Measurements from ENCODE around the gene PCNX4.
"Not testable (repeated sequence)": the region's sequence is repeated elsewhere in the genome, so short reads cannot be mapped to it uniquely, and the experiment has no call there.

The PCNX4 gene

DNA sequence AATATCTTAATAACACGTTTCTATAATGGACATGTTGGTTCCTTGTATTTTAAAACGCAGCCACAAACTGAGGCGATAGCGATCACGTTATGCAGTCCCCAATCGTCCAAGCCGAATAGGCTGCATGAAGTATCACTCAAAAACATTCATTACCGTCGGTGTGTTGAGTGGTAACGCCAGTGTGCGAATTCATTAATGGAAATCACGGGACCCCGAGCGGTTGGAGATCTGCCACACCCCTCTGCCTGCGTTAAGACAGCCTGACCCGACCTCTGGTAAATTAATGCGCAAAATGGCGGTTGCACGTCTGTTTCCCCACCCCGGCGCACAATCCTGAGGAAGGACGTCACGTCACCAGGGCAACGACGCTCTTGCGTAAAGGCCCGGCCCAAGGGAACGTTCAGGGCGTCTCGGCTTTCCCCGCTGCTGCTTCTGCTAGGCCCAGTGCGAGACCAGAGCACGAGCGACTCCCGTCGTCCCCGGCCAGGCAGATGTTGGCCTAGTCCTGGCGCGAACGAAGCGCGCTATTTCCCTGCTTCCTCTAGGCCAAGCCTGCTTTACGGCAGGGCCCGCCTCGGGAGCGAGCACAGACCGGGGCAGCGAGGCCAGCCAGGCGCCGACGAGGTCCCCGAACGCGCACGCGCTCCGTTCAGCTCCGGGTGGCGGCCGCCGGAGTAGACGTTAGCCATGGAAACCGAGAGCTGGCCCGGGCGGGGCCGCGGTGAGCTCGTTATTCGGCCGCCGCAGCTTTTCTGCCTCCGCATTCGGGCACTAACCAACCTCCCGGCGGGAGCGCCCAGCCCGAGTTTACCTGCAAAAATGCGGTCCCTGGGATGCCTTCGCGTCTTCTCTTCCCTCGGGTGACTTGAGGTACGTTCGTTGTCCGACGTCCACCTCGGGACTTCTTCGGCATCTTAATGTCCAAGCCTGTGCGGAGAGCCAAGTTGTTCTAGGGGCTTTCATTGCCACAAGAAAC lies at the start of gene PCNX4:
Gene PCNX4 (plus strand): TSS at position 374 of the 976 bp plus-strand sequence. CDS start 15,716 bp downstream, outside the sequence.
- peak; percentile 81 to 86 for DNase-seq (ENCODE audit: low read depth in 2 of 2)

DNA sequence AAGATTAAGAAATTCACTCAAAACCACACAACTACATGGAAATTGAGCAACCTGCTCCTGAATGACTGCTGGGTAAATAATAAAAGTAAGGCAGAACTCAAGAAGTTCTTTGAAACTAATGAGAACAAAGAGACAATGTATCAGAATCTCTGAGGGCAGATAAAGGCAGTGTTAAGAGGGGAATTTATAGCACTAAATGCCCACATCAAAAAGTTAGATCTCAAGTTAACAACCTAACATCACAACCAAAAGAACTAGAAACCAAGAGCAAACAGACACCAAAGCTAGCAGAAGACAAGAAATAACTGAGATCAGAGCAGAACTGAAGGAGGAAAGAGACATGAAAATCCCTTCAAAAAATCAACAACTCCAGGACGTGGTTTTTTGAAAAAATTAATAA lies 43.7 kb upstream of the PCNX4 start:
- DNase-seq (ENCODE audit: low read depth in 2 of 2), result not testable (repeated sequence)

DNA sequence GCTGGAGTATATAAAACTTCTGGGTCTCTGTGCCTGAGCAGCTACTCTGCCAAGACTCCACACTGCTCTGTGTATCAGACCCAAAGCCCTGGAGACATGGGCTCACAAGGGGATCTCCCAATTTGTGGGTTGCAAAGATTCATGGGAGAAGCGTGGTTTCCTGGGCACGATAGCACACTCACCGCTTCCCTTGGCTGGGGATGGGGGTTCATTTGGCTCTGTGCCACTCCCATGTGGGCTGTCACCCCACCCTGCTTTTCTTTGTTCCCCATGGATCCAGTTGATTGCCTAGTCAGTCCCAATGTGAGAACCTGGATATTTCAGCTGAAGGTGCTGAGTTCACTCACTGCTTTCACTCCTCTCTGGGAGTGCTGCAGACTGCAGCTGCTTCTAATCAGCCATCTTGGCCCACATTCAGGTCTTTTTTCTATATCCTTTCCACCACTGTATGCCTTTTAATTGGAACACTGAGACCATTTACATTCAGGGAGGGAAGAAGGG lies 40.0 kb upstream of the PCNX4 start:
- DNase-seq (ENCODE audit: low read depth in 2 of 2), result no peak

DNA sequence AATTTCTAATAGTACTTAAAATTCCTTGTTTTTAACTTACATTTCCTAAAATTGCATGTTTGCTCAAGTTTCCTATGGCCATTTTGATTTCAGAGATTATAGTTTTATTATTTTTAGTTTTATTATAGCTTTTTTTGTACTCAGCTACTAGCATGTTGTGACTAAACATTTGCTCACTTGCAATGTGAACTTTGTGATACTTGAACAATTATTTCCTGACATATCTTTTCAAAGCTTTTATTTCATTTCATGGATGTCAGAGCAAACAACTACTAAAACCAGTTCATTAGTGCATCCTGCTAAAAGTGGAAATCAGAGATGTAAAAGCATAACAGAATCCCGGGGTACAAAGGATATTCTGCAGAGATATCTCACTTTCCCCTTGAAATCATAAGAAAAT lies 33.6 kb upstream of the PCNX4 start:
- no peak for DNase-seq (ENCODE audit: low read depth in 2 of 2)

DNA sequence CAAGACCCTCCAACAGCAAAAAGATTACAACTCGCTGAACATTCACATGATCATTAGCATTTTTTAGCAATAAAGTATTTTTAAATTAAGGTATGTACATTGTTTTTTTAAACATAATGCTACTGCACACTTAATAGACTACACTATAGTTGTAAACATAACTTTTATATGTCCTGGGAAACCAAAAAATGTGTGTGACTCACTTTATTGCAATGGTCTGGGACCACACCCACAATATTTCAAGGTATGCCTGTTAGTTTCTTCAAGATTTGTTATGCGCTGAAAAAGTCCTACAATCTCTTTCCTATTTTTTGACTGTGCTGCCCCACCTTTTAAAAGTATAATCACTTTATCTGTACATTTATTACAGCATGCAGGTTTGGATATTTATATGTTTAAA lies 30.4 kb upstream of the PCNX4 start:
- no peak for DNase-seq (ENCODE audit: low read depth in 2 of 2)

DNA sequence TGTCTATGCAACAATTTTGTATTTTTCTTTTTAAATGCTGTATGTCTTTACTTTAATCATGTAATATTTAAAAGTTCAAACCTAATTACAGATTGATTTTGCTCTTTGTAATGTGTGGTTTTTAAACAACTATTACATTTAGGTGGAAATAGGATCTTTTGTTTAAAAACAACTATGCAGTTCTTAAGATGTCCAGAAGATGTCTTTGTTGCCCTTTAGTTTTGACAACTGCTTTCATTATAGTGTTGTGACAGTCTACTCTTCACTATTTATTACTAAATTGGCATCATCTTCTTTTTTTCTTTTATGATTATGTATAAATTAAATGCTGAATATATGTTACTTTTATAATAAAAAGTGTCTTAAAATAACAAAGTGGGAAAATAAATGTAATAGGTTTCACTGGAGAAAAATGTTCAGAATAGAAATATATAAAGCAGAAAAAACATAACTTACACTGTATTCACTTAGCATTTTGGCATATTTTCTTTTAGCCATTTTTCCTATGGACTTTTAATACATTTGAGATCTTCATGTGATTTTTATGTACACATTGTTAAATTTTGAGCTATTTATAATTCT lies 27.1 kb upstream of the PCNX4 start:
- DNase-seq (ENCODE audit: low read depth in 2 of 2), result no peak

DNA sequence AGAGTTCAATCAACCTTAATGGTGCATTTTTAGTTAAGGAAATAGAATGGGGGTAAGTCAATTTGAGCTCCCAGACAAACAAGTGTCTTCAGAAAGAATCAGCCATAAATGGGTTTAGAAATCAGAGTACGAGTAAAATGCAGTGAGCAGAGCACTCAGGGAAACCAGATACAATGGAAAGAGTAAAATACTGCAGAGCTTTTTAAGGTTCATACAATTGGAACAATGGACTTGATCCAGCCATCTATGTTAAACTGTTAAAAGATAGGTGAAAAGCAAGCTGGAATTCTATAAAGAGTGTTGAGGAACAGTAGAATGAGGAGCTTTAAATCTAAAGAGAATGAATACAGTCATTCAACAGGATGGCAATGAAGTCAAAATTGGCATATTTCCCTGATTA lies 23.8 kb upstream of the PCNX4 start:
- DNase-seq (ENCODE audit: low read depth in 2 of 2), result no peak

DNA sequence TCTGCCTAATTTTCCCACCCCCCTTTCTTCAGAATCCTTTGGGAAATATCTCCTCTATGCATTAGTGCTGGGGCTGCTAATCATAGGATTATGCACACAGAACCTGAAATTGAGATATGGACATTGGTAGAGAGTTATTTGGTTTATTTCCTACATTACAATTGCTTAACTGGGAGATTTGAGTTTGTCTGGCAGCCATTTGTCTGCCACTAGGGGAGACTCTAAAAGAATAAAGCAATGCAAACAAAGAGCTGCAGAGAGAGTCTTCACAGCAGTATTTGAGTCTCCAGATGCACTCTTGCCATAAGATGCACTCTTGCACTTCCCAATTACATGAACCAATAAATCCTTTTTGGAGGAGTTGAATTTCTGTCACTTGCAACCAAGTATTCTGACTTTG lies 12.0 kb upstream of the PCNX4 start:
- no peak for DNase-seq (ENCODE audit: low read depth in 2 of 2)

DNA sequence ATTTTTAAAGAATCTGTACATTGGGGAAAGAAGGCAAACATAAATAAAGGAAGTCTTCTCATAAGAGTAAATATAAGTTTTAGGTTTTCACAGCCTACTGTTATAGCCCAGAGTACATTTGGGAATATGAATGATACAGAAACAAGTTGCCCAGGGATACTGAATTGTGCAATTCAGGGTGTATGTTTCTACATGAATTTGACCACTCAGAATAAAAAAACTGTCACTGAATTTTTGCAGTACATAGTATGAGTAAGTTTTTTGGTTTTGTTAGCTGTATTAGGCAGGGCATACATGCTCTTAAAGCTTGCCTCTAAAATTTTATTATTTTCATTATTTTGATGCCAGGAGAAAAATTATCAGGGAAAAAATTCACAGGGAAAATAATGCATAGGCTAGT lies 6.6 kb upstream of the PCNX4 start:
- no peak for DNase-seq (ENCODE audit: low read depth in 2 of 2)

DNA sequence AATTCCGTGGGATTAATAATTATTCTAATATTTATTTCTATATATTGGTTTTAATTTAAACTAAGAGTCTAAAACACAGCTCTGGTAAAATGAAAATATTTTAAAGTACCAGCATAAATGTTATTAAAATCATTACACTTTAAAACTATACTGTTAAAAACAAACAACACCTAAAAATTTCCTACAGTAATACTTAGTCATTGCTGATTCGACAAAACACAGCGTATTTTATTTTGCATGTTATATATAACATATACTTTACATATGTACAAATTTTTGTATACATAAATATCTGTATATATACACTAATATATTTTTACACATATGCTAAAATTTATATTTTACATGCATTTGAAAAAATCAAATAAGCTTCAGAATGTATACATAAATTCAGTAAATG lies 6.0 kb upstream of the PCNX4 start:
- no peak for DNase-seq (ENCODE audit: low read depth in 2 of 2)

DNA sequence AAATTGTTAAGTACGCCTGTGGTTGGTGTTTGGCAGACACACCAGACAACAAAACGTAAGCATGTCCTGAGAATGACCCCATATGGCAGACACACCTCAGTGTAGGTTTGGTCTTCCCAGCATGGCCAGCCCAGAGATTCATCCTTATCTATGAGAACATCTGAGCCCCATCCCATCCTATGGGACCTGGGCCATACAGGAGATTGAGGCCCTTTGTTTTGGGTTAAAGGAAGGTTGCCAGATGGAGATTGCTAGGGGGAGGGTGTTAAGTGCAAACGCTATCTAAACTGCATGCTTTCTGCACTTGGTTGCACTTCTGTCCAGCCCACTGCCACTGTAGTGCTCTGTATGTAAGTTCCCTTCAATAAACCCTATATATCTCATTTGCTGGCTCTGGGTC lies 4.1 kb upstream of the PCNX4 start:
- DNase-seq (ENCODE audit: low read depth in 2 of 2), result no peak

DNA sequence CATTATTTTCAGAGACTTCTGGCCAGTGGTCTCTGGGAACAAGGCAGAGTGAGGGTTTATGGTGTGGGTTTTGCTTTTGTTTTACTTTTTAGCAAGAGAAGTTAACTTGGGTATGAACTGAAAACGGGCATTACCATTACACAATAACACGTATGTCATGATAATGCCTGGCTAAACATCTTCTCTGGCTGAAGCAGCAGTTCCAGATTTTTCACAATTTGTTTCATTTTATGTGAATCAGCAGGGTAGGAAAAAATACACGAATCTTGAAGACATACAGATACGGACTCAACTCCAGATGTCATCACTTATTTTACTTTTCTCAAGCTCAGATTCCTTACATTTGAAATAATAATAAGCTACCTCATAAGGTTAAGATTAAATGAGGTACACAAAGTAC lies 2.5 kb upstream of the PCNX4 start:
- DNase-seq (ENCODE audit: low read depth in 2 of 2), result no peak

DNA sequence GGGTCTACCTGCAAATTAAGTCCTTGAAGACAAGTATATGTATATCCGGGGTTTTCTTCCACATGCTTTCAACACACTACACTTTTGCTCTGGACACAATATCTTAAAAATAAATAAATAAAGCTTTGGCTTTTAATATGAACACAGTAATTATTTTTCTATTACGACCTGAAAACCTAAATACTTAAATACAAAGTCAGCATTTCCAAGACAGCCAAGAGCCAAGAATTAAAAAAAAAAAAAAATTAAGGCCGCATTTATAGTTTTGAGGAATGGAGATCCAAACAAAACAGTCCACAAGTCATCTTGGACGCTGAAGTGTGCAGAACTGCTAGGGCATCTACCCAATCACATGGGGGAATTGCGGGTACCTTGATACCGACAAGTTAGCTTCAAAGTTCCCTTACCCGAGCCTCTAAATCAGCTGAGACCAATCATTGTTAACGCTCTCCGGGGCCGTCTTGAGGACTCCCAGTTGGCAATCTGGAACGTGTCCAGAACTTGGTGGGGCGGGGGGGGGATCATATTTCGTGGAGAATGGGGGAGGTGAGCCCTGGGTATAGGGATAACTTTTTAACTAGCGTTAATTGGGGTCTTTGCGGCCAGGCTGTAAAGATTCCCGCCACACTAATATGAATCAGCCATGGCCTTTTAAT lies 731 bp upstream of the PCNX4 start:
- no peak for DNase-seq (ENCODE audit: low read depth in 2 of 2)

DNA sequence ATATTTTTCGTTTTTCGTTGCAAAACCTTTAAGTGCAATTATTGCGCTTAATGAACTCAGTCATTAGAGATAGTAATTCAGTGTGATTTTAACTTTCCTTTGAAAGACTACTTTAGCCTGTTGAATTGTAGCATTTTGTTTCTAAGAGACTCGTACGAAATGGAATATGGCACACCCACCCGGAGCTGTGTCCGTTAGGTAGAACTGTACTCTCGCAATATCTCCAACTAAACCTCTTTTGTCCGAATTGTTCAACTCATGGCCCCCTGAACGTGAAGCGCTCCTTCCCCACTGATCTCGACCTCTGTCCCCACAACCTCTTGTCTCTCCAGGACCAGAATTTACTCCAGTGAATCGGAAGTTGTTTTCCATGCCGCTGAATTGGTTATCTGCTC lies 800 bp downstream of the PCNX4 start:
- DNase-seq (ENCODE audit: low read depth in 2 of 2), result no peak

DNA sequence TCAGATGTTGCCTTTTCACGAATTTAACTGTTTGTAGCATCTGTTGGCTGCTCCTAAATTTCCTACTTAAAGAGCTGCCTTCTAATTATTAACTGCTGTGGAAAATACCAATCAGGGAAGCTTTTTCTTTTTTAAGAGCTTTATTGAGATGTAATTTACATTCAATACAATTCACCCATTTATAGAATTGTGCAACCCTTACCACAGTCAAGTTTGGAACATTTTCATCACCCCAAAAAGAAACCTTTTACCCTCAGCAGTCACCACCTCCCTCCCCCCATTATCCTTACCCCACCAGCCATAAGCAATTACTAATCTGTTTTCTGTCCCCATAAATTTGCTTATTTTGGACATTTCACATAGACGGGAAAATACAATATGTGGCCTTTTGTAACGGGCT lies 1.4 kb downstream of the PCNX4 start:
- no peak for DNase-seq (ENCODE audit: low read depth in 2 of 2)

DNA sequence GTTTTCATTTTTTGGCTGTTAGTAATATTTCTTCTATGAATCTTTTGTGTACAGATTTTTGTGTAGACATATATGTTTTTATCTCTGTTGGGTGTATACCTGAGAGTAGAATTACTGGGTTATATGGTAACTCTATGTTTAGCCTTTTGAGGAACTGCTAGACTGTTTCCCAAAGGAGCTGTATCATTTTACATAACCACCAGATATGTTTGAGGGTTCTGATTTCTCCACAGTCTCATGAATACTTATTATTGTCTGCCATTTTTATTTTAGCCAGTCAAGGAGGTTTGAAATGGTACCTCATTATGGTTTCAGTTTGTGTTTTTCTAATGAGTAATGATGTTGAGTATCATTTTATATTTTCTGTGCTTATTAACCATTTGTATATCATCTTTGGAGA lies 1.9 kb downstream of the PCNX4 start:
- no peak for DNase-seq (ENCODE audit: low read depth in 2 of 2)

DNA sequence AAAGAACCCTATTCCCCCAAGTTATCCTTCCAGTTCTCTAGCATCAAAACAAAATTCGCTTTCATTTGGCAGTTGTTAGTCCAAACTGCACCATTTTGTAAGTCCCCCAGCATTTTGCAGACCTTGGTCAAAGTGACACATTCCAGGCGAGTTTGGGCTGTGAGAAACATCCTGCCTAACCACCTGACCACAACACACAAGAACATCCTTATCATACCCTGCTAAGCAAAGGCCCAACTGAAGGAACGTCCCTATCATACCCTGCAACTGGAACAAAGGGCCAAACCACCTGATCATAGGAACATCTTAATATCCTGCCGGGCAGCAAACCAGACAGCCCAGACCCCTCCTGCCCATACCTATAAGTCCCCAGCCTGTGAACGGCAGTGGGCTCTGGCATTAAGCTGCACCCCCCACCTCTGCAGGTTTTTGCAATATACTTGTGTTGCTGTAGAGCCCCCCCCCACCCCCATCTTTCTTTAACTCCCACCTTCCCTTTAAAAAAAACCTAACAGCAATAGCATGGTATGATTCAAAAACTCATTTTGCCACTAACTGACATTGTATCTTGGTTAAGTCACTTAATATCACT lies 2.7 kb downstream of the PCNX4 start:
- no peak for DNase-seq (ENCODE audit: low read depth in 2 of 2)

DNA sequence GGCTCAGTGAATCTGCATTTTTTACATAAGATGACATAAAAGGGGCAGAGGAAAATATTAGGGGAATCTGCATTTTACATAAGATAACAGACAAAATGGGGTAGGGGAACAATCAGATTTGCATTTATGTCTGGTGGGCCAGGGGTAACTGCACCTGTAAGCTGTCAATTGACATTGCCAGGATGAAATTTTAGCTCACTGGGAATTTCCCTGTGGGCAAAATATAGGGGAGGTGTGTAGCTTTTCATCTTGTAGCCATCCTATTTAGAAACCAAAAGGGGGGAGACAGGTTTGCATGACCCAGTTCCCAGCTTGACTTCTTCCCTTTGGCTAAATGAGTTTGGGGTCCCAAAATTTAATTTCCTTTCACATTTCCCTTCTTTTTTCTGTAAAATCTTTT lies 3.5 kb downstream of the PCNX4 start:
- no peak for DNase-seq (ENCODE audit: low read depth in 2 of 2)

DNA sequence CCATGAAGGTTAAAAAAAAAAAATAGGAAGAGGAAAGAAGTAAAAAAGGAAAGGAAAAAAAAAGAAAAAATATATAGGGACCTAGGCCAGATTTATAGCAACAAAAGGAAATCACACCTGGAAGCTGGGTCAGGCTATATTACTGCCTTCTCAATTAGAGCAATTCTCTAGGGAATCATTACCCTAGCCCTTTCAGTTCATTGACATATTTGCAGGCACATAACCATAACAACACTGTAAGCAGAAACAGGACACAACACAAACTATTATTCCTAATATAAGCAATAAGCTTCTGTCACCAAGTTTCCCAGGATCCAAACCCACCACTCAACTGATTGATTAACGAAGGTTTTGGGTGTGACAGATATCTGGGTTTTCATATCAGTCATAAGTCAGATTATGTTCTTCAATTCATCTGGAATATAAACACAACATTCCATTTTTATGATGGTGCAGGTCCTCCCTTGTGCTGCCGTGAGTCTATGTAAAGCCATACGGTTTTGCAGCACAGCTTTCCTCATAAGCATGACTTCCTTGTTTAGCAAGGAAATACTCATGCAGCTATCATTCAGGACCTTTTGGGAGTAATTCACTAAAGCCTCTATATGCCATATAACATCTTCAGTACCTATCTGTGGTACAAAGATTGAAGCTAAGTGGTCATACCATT lies 4.2 kb downstream of the PCNX4 start:
- no peak for DNase-seq (ENCODE audit: low read depth in 2 of 2)

DNA sequence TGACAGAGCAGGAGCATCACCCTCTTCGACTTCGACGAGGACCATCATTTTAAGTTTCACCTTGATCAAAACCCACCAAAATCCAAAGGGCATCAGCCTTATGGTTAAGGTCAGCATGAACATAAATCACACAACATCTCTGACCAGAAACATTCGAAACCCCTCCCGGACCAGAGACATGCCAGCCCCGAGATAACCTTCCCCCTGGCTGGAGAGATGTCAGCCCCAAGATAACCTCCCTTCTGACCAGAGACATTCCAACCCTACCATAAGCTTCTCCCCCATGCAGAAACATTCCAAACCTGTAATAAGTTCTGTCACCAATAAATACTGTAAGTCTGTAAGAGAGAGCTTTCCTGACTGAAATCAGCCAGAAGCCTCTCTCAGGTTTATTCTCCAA lies 6.3 kb downstream of the PCNX4 start:
- DNase-seq (ENCODE audit: low read depth in 2 of 2), result no peak

DNA sequence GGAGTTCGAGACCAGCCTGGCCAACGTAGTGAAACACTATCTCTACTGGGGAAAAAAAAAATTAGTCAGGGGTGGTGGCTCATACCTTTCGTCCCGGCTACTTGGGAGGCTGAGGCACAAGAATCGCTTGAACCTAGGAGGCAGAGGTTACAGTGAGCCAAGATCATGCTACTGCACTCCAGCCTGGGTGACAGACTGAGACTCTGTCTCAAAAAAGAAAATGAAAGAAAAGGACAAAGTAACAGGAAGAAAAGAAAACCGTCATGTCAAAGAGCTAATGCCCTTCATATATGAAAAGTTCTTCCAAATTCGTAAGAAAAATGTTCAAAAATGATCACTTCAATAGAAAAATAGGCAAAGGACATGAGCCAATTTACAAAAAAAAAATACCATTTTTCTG lies 8.1 kb downstream of the PCNX4 start:
- DNase-seq (ENCODE audit: low read depth in 2 of 2), result not testable (repeated sequence)

DNA sequence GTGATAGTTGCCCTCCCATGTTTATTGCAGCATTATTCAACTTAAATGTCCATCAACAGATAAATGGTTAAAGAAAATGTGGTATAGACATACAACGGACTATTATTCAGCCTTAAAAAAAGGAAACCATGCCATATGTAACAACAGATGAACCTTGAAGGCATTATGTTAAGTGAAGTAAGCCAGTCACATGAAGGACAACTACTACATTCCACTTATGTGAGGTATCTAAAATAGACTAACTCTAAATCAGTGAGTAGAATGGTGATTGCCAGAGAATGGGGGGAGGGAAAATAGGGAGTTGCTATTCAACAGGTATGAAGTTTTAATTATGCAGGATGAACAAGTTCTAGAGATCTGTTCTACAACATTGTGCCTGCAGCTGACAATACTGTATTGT lies 10.1 kb downstream of the PCNX4 start:
- no peak for DNase-seq (ENCODE audit: low read depth in 2 of 2)

Measured in stimulated activated CD4-positive, alpha-beta T cell treated with anti-CD3 and anti-CD28 coated beads, Interleukin-1b, Interleukin-23, amount 100 ng/mL, for 4 hours (primary cell).